ENCODE measurements around the gene MAP3K21. TPM values are rescaled to one million over a fixed set of nuclear protein-coding genes. Genes with fewer than 3 reads are reported as not detected.

MAP3K21 gene
- polyA plus RNA-seq, 1 donor (not counting 4 experiments of a cell fraction or from before 2014, with no cell fraction given): 6.4 TPM

DNA sequence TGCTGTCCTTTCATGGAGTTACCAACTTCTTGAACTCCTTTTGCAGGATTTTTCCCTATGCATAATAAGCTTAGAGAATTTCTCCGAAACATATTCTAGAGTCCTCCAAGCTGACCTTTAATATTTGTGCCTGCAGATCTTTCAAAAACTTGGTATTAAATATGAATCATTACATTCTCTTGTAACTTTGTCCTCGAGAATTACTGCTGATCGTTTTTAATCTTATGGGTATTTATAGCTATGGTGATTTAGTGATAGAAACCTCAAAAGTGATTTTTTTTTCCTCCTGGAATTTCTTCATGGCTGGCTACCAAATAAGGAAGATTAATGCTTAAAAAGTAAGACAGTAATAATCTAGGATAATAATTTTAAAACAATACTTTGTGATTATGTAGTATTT lies 39.1 kb downstream of the MAP3K21 start:
- Histone ChIP-seq H3K4me3 (ENCODE audit: control insufficient read depth in 2 of 3, extremely low read depth in 1 of 3, insufficient read depth in 2 of 3, low read depth in 1 of 3, low read length in 3 of 3) (no peak overlapping the region), H3K9me1 (ENCODE audit: control insufficient read depth, extremely low read depth, insufficient read depth, low read length) (no peaks in the 10 kb centered on the region), H3K79me2 (ENCODE audit: control insufficient read depth, insufficient read depth, low read length) (no peaks in the 10 kb centered on the region), H3K27ac (ENCODE audit: control insufficient read depth, insufficient read depth, low read length) (no peak overlapping the region), H3K4me1 (ENCODE audit: control insufficient read depth, extremely low read depth, insufficient read depth, low read length) (peaks cover 4% of the 10 kb centered on the region), H3K4me2 (ENCODE audit: control insufficient read depth, extremely low read depth, insufficient read depth, low read depth, low read length) (no peak overlapping the region), H3K36me3 (ENCODE audit: control insufficient read depth in 2 of 2, extremely low read depth in 1 of 2, insufficient read depth in 2 of 2, low read length in 2 of 2) (peaks cover 0 to 3% of the 10 kb centered on the region in 2 experiments), H3K9me3 (ENCODE audit: control insufficient read depth, low read depth, low read length) (no peaks in the 10 kb centered on the region), H3K27me3 (ENCODE audit: control insufficient read depth, extremely low read depth, insufficient read depth, low read length) (no peaks in the 10 kb centered on the region), H2AFZ (ENCODE audit: control insufficient read depth, low read length) (no peak overlapping the region), H4K20me1 (ENCODE audit: control insufficient read depth, extremely low read depth, insufficient read depth, low read length) (no peaks in the 10 kb centered on the region), H3K9ac (ENCODE audit: control insufficient read depth, extremely low read depth, insufficient read depth, low read length) (no peak overlapping the region)
- DNase-seq (ENCODE audit: low read depth, low spot score) (no peak), FAIRE-seq (no peak)
- dilution Hi-C loops (cut with MboI; ENCODE audit: extremely low pct_ligation_motif_present, low sequenced_read_pairs): no loop called here
- no peak for TF ChIP-seq EZH2 (IDR thresholded peaks at IDR 0.05; ENCODE audit: low read length)
- TF ChIP-seq, protein P1, sequence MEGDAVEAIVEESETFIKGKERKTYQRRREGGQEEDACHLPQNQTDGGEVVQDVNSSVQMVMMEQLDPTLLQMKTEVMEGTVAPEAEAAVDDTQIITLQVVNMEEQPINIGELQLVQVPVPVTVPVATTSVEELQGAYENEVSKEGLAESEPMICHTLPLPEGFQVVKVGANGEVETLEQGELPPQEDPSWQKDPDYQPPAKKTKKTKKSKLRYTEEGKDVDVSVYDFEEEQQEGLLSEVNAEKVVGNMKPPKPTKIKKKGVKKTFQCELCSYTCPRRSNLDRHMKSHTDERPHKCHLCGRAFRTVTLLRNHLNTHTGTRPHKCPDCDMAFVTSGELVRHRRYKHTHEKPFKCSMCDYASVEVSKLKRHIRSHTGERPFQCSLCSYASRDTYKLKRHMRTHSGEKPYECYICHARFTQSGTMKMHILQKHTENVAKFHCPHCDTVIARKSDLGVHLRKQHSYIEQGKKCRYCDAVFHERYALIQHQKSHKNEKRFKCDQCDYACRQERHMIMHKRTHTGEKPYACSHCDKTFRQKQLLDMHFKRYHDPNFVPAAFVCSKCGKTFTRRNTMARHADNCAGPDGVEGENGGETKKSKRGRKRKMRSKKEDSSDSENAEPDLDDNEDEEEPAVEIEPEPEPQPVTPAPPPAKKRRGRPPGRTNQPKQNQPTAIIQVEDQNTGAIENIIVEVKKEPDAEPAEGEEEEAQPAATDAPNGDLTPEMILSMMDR (optimal IDR thresholded peaks at IDR 0.05 in 1 of 3, IDR thresholded peaks at IDR 0.05 in 1 of 3, conservative IDR thresholded peaks at IDR 0.05 in 1 of 3; ENCODE audit: extremely low read depth in 1 of 3, insufficient read depth in 2 of 3, low read length in 3 of 3): no peak

DNA sequence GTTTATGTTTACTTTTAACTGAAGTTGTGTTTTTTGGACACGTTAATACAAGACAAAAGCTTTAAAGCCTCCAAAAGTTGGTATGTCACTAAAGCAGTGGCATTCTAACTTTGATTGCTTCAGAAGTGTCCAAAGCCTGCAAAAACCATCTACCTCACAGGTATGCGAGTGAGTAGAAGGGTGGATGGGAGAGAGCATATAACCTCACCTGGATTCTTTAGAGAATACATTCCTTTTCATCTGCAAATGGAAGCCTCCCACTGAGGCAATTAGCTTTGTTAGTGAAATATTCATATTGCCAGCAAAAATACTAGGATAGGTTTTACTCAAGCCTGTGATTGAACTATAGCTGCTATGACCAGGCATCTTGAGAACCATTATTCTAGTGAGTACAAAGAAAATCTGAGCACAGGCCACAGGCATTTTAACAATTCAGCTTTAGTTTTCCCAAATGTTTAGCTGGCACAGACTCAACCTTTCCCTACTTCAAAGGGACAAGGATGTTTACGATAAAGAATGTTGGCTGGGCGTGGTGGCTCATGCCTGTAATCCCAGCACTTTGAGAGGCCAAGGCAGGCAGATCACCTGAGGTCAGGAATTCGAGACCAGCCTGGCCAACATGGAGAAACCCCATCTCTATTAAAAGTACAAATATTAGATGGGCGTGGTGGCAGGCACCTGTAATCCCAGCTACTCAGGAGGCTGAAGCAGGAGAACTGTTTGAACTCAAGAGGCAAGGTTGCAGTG lies 39.7 kb downstream of the MAP3K21 start:
- no peak overlapping the region for H3K9ac ChIP-seq (ENCODE audit: control insufficient read depth, extremely low read depth, insufficient read depth, low read length)
- DNase-seq (ENCODE audit: low read depth, low spot score): no peak
- TF ChIP-seq, protein P1 (optimal IDR thresholded peaks at IDR 0.05 in 1 of 3, IDR thresholded peaks at IDR 0.05 in 1 of 3, conservative IDR thresholded peaks at IDR 0.05 in 1 of 3; ENCODE audit: extremely low read depth in 1 of 3, insufficient read depth in 2 of 3, low read length in 3 of 3): no peak
- TF ChIP-seq EZH2 (IDR thresholded peaks at IDR 0.05; ENCODE audit: low read length): no peak
- H3K4me2 ChIP-seq (ENCODE audit: control insufficient read depth, extremely low read depth, insufficient read depth, low read depth, low read length): no peak overlapping the region
- H3K9me3 ChIP-seq (ENCODE audit: control insufficient read depth, low read depth, low read length): no peaks in the 10 kb centered on the region
- no peak for FAIRE-seq
- H4K20me1 ChIP-seq (ENCODE audit: control insufficient read depth, extremely low read depth, insufficient read depth, low read length): no peaks in the 10 kb centered on the region
- H3K27ac ChIP-seq (ENCODE audit: control insufficient read depth, insufficient read depth, low read length): no peak overlapping the region
- no peaks in the 10 kb centered on the region for H3K36me3 ChIP-seq (ENCODE audit: control insufficient read depth in 2 of 2, extremely low read depth in 1 of 2, insufficient read depth in 2 of 2, low read length in 2 of 2)
- no peak overlapping the region for H3K4me3 ChIP-seq (ENCODE audit: control insufficient read depth in 2 of 3, extremely low read depth in 1 of 3, insufficient read depth in 2 of 3, low read depth in 1 of 3, low read length in 3 of 3)
- no peaks in the 10 kb centered on the region for H3K27me3 ChIP-seq (ENCODE audit: control insufficient read depth, extremely low read depth, insufficient read depth, low read length)
- peaks cover 4% of the 10 kb centered on the region for H3K4me1 ChIP-seq (ENCODE audit: control insufficient read depth, extremely low read depth, insufficient read depth, low read length)
- no peaks in the 10 kb centered on the region for H3K79me2 ChIP-seq (ENCODE audit: control insufficient read depth, insufficient read depth, low read length)
- dilution Hi-C loops (cut with MboI; ENCODE audit: extremely low pct_ligation_motif_present, low sequenced_read_pairs): no loop called here
- H3K9me1 ChIP-seq (ENCODE audit: control insufficient read depth, extremely low read depth, insufficient read depth, low read length): no peaks in the 10 kb centered on the region
- no peak overlapping the region for H2AFZ ChIP-seq (ENCODE audit: control insufficient read depth, low read length)

All from keratinocyte (primary cell).